Placental epithelial cell (primary cell): ENCODE results near the gene SLC41A3. TPM values are rescaled to one million over a fixed set of nuclear protein-coding genes. Genes with fewer than 3 reads are reported as not detected.

Source experiments
- small RNA-seq: library from RNA; depleted of rRNA; stranded (forward); fragments of <200 nt; gene quantifications from one replicate; pipeline ENCODE3, GENCODE V24; 2012
- total RNA-seq: library from RNA; depleted of rRNA; stranded (reverse); fragments of >200 nt; gene quantifications from 2 replicates; pipeline ENCODE4 v1.2.3, GENCODE V29; 2012

SLC41A3 gene
- 45.5 and 55.0 TPM in 2 replicates for total RNA-seq

GRCh38 chr3:126083913-126084767 lies at the start of gene SLC41A3:
Gene SLC41A3 (minus strand): TSS chr3:126084124. CDS start chr3:126068219, 15,905 bp downstream.

GRCh38 chr3:125968701-125969592 lies 115.0 kb downstream of the SLC41A3 start, which contains the start of gene ROPN1B:
Gene ROPN1B (plus strand): TSS chr3:125969178. CDS start chr3:125972055, 2,877 bp downstream.

Small RNA genes lying within 50 kb of the gene (small RNA-seq; reads per million reads assigned to genes)
- gene AC092903.1, result not detected

Other genes with a start within 250 kb of the SLC41A3 start
- not detected in 2 replicates for gene ROPN1B, start 114.9 kb downstream of the SLC41A3 start, total RNA-seq
- gene ALDH1L1, start 96.5 kb upstream of the SLC41A3 start, total RNA-seq, result 0.39 and 0.98 TPM in 2 replicates